Measurements from ENCODE around the gene IQCC.

The IQCC gene

GRCh38 chr1:32228771-32229170 lies 23.3 kb downstream of the IQCC start:
- Histone ChIP-seq H3K9me3 (ENCODE audit: control insufficient read depth, insufficient read depth, low read depth, low read length) (no peaks in the 10 kb centered on the region), H3K36me3 (ENCODE audit: control insufficient read depth, insufficient read depth, low read length) (peaks cover 84% of the 10 kb centered on the region), H3K9ac (ENCODE audit: low read length) (no peak overlapping the region), H3K27me3 (ENCODE audit: control insufficient read depth, insufficient read depth, low read length) (no peaks in the 10 kb centered on the region), H3K4me3 (ENCODE audit: low read depth, low read length) (no peak overlapping the region), H3K27ac (ENCODE audit: low read depth, low read length) (no peak overlapping the region), H3K4me1 (ENCODE audit: control insufficient read depth, insufficient read depth, low read length) (no peaks in the 10 kb centered on the region)

DNA sequence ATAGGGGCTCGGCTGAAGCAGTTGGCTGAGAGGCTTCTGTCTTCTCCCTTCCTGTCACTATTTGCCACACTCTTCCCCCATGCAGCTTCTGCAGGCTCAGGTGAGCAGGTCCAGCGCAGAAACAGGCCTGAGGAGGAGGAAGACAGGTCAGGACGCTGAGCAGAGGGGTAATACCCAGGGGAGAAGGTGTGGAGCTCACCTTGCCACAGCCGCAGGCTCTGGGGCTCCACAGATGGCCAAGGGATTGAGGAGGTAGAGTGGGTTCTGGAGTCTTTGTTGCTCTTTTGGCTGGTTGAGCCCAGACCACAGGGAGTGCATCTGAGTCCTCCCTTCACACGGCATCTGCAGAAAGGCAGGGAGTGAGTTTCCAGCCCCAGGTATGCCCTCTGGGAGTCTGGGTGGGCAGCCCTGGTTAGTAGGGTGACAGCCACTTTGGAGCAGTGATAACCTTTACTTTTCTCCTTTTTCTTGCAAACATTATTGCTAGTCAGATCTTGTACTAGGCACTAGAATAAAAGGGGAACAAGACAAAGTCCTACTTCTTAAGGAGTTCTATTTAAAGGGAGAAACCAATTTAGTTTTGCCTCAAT lies 26.5 kb downstream of the IQCC start:
- Histone ChIP-seq H3K4me1 (ENCODE audit: control insufficient read depth, insufficient read depth, low read length) (no peaks in the 10 kb centered on the region), H3K9ac (ENCODE audit: low read length) (no peak overlapping the region), H3K27ac (ENCODE audit: low read depth, low read length) (no peak overlapping the region), H3K4me3 (ENCODE audit: low read depth, low read length) (no peak overlapping the region), H3K36me3 (ENCODE audit: control insufficient read depth, insufficient read depth, low read length) (peaks cover 72% of the 10 kb centered on the region), H3K27me3 (ENCODE audit: control insufficient read depth, insufficient read depth, low read length) (no peaks in the 10 kb centered on the region), H3K9me3 (ENCODE audit: control insufficient read depth, insufficient read depth, low read depth, low read length) (no peaks in the 10 kb centered on the region)

DNA sequence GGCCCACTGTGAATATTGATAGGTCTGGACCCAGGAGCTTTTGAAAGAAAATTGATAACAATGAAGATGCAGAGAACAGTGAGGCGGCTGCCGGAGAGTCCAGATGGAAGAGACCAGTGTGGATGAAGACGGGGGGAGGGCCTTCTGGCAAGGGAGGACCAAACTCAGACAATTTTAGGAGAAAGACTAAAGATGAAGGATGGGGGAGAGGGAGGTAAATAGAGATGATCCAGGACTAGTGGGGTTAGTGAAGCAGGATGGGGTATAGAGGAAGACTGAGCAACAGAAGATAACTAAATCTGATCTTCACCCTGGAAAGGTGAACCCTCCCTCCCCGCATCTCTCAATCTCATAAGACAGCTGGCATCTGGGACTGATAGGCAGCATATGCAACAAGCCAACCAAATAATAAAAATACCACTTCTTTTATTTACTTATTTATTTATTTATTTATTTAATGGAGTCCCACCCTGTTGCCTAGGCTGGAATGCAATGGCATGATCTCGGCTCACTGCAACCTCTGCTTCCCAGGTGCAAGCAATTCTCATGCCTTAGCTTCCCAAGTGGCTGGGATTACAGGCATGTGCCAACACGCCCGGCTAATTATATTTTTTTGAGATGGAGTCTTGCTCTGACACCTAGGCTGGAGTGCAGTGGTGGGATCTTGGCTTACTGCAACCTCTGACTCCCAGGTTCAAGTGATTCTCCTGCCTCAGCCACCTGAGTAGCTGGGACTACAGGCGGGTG lies 27.3 kb downstream of the IQCC start:
- Histone ChIP-seq H3K4me1 (ENCODE audit: control insufficient read depth, insufficient read depth, low read length) (no peaks in the 10 kb centered on the region), H3K27ac (ENCODE audit: low read depth, low read length) (no peak overlapping the region), H3K36me3 (ENCODE audit: control insufficient read depth, insufficient read depth, low read length) (peaks cover 65% of the 10 kb centered on the region), H3K4me3 (ENCODE audit: low read depth, low read length) (no peak overlapping the region), H3K27me3 (ENCODE audit: control insufficient read depth, insufficient read depth, low read length) (no peaks in the 10 kb centered on the region), H3K9me3 (ENCODE audit: control insufficient read depth, insufficient read depth, low read depth, low read length) (no peaks in the 10 kb centered on the region), H3K9ac (ENCODE audit: low read length) (no peak overlapping the region)

- Histone ChIP-seq H3K9me3 (ENCODE audit: control insufficient read depth, insufficient read depth, low read depth, low read length) (no peaks in the 10 kb centered on the region), H3K27ac (ENCODE audit: low read depth, low read length) (no peak overlapping the region), H3K4me1 (ENCODE audit: control insufficient read depth, insufficient read depth, low read length) (peaks cover 7% of the 10 kb centered on the region; the same call in 1 of the 2 replicates), H3K9ac (ENCODE audit: low read length) (no peak overlapping the region), H3K4me3 (ENCODE audit: low read depth, low read length) (no peak overlapping the region), H3K36me3 (ENCODE audit: control insufficient read depth, insufficient read depth, low read length) (peaks cover 46% of the 10 kb centered on the region), H3K27me3 (ENCODE audit: control insufficient read depth, insufficient read depth, low read length) (no peaks in the 10 kb centered on the region)
These were observed 29.3 kb downstream of the IQCC start for GRCh38 chr1:32234792-32235191.

DNA sequence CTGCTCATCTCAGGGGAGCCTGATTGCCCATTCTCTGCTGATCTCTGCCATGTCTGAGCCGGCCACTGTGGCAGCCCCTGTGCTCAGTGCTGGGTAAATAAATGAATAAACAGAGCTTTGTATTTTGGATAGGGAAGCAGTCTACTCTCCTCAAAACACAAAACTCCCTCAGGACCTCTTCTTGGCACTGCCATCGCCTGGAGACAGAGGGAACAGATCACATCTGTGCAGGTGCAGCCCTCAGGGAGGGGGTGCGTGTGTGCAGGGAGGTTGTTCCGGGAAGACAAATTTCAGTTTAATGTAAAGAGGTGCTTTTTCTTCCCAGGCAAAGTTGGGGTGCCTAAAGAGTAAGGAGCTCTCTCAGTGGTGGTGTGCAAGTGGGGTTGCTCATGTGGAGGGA lies 33.9 kb downstream of the IQCC start:
- H3K4me3 ChIP-seq (ENCODE audit: low read depth, low read length): peak overlapping the region; percentile 87

GRCh38 chr1:32239790-32240139 lies 34.3 kb downstream of the IQCC start:
- H3K9me3 ChIP-seq (ENCODE audit: control insufficient read depth, insufficient read depth, low read depth, low read length): no peaks in the 10 kb centered on the region
- H3K36me3 ChIP-seq (ENCODE audit: control insufficient read depth, insufficient read depth, low read length): peaks cover 6% of the 10 kb centered on the region
- H3K27ac ChIP-seq (ENCODE audit: low read depth, low read length): no peak overlapping the region
- H3K4me1 ChIP-seq (ENCODE audit: control insufficient read depth, insufficient read depth, low read length): peaks cover 14% of the 10 kb centered on the region
- H3K27me3 ChIP-seq (ENCODE audit: control insufficient read depth, insufficient read depth, low read length): no peaks in the 10 kb centered on the region
- H3K4me3 ChIP-seq (ENCODE audit: low read depth, low read length): peak overlapping the region; percentile 87
- H3K9ac ChIP-seq (ENCODE audit: low read length): peak overlapping the region; percentile 68

More for the DNA sequence above, 33.9 kb downstream of the IQCC start:
- no peaks in the 10 kb centered on the region for H3K27me3 ChIP-seq (ENCODE audit: control insufficient read depth, insufficient read depth, low read length)
- H3K4me1 ChIP-seq (ENCODE audit: control insufficient read depth, insufficient read depth, low read length): peaks cover 14% of the 10 kb centered on the region
- no peak overlapping the region for H3K27ac ChIP-seq (ENCODE audit: low read depth, low read length)
- H3K9me3 ChIP-seq (ENCODE audit: control insufficient read depth, insufficient read depth, low read depth, low read length): no peaks in the 10 kb centered on the region
- H3K36me3 ChIP-seq (ENCODE audit: control insufficient read depth, insufficient read depth, low read length): peaks cover 10% of the 10 kb centered on the region
- peak overlapping the region; percentile 68 for H3K9ac ChIP-seq (ENCODE audit: low read length)

DNA sequence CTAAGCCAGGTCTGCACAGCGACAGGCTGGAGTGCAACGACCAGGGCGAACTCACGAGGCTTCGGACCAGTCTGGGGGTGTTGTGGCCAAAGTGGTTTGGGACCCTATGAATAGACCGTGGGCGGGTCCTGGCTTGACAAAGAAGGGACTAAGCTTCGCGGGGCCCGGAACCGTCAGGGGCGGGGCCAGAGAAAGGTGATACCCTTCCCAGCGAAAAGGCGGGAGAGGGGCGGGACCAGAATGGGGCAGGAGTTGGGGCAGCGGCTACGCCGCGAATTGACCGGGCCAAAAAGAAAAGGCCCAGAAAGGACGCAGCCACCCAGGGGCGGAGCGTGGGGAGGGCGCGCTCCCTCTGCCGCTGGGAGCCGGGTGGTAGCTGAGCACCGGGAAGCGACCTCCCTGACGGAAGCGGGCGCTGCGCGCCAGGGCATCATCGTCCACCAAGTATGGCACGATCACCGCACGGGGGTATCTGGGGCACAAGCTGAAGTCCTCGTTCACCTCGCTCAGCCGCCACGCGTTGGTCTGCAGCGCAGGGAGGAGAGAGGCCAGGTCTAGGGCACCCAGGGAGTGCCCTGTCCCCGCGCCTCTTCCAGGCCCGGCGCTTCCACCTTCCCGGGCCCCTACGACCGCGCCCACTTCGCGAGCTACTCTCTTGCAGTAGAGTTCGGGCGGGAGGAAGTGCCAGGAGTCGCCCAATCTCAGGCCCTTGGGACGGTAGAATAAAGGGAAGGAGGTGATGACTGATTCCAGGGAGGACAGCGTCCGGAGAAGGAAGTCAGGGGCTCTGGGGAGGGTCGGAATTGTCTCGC lies 34.9 kb downstream of the IQCC start:
- H3K4me3 ChIP-seq (ENCODE audit: low read depth, low read length): peak overlapping the region; percentile 87
- H3K9ac ChIP-seq (ENCODE audit: low read length): peak overlapping the region; percentile 82
- H3K27ac ChIP-seq (ENCODE audit: low read depth, low read length): peak overlapping the region; percentile 36; the same call in 1 of the 2 replicates
- H3K9me3 ChIP-seq (ENCODE audit: control insufficient read depth, insufficient read depth, low read depth, low read length): no peaks in the 10 kb centered on the region
- peaks cover 4% of the 10 kb centered on the region for H3K36me3 ChIP-seq (ENCODE audit: control insufficient read depth, insufficient read depth, low read length)
- H3K27me3 ChIP-seq (ENCODE audit: control insufficient read depth, insufficient read depth, low read length): no peaks in the 10 kb centered on the region
- H3K4me1 ChIP-seq (ENCODE audit: control insufficient read depth, insufficient read depth, low read length): peaks cover 14% of the 10 kb centered on the region

DNA sequence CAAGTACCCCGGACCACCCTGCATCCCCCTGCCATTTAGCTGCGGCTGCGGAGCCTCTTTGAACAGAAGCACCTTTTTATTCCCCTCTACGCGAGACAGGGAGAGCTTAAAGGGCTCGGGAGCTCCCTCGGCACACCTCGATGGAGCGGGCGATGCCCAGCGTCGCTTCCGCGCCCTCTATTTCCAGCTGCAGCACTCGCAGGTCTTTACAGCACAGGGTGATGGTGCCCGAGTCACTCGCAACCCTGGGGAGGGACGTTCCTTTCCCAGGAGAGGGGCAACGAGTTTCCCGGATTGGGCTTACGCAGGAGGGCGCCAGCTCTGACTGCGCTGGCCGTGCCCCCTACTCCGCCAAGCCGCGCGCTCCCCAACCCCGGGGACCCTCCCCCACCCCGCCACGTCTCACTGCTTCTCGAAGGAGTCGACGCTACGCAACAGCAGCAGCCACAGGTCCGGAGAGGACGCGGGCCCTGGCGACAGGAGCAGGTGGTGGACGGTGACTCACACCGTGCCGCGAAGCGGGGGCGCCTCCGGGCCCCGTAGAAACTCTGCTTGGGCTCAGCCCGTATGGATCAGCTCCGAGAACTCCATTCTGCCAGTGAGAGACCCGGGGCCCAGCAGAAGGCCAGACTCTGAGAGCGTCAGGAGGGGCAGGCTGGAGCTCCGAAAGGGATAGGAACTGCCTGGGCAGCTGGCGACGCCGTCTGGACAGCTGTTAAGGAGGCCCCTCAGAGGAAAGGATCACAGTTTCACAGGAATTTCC lies 35.7 kb downstream of the IQCC start:
- Histone ChIP-seq H3K4me3 (ENCODE audit: low read depth, low read length) (peak overlapping the region; percentile 87), H3K9ac (ENCODE audit: low read length) (peak overlapping the region; percentile 82), H3K4me1 (ENCODE audit: control insufficient read depth, insufficient read depth, low read length) (peaks cover 14% of the 10 kb centered on the region), H3K9me3 (ENCODE audit: control insufficient read depth, insufficient read depth, low read depth, low read length) (no peaks in the 10 kb centered on the region), H3K27me3 (ENCODE audit: control insufficient read depth, insufficient read depth, low read length) (no peaks in the 10 kb centered on the region), H3K27ac (ENCODE audit: low read depth, low read length) (peak overlapping the region; percentile 36; the same call in 1 of the 2 replicates), H3K36me3 (ENCODE audit: control insufficient read depth, insufficient read depth, low read length) (peaks cover 2% of the 10 kb centered on the region)

DNA sequence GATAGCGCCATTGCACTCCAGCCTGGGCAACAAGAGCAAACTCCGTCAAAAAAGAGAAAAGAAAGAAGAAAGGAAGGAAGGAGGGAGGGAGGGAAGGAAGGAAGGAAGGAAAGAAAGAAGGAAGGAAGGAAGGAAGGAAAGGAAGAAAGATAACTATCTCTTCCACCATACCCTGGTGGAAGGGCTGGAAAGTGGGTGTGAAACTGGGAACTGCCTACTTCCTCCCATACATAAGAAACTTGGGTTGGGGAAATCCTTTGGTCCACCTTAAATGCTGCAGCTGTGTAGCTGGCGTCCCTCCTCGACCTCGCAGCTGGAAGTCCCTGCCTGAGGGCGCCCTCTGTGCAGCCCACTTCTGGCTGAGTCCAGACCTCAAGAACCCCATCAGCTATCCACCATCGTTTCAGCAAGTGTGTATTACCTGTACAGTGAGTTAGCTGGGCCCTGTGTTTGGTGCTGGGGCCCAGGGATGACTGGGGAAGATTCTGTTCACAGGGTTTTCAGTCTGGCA lies 36.9 kb downstream of the IQCC start:
- Histone ChIP-seq H3K27ac (ENCODE audit: low read depth, low read length) (no peak overlapping the region), H3K27me3 (ENCODE audit: control insufficient read depth, insufficient read depth, low read length) (no peaks in the 10 kb centered on the region), H3K9me3 (ENCODE audit: control insufficient read depth, insufficient read depth, low read depth, low read length) (no peaks in the 10 kb centered on the region), H3K9ac (ENCODE audit: low read length) (no peak overlapping the region), H3K4me1 (ENCODE audit: control insufficient read depth, insufficient read depth, low read length) (peaks cover 14% of the 10 kb centered on the region), H3K36me3 (ENCODE audit: control insufficient read depth, insufficient read depth, low read length) (no peaks in the 10 kb centered on the region), H3K4me3 (ENCODE audit: low read depth, low read length) (peak overlapping the region; percentile 19; the same call in 1 of the 2 replicates)

GRCh38 chr1:32246888-32247273 lies 41.4 kb downstream of the IQCC start, which contains the start of gene FAM167B:
TSS of gene FAM167B (plus strand) at chr1:32247222. CDS start at chr1:32247422, 200 bp downstream.
- peaks cover 22% of the 10 kb centered on the region for H3K4me1 ChIP-seq (ENCODE audit: control insufficient read depth, insufficient read depth, low read length)
- H3K36me3 ChIP-seq (ENCODE audit: control insufficient read depth, insufficient read depth, low read length): no peaks in the 10 kb centered on the region
- no peaks in the 10 kb centered on the region for H3K27me3 ChIP-seq (ENCODE audit: control insufficient read depth, insufficient read depth, low read length)
- H3K27ac ChIP-seq (ENCODE audit: low read depth, low read length): no peak within 1 kb of the TSS
- no peaks in the 10 kb centered on the region for H3K9me3 ChIP-seq (ENCODE audit: control insufficient read depth, insufficient read depth, low read depth, low read length)
- H3K4me3 ChIP-seq (ENCODE audit: low read depth, low read length): no peak within 1 kb of the TSS
- no peak within 1 kb of the TSS for H3K9ac ChIP-seq (ENCODE audit: low read length)

Data from HUES6 (cell line).